ENCODE results near the gene UPK1B.
"Not testable (repeated sequence)": the region's sequence is repeated elsewhere in the genome, so short reads cannot be mapped to it uniquely, and the experiment has no call there.

UPK1B gene

GRCh38 chr3:119227070-119227850, 53.9 kb downstream of the UPK1B start:
- DNase-seq = no peak

- DNase-seq = no peak
These were observed 55.2 kb downstream of the UPK1B start for GRCh38 chr3:119228373-119229145.

GRCh38 chr3:119229190-119229589, 55.8 kb downstream of the UPK1B start:
- DNase-seq = no peak

GRCh38 chr3:119230071-119230470, 56.7 kb downstream of the UPK1B start:
- DNase-seq = no peak

- no peak for DNase-seq
These were observed 57.3 kb downstream of the UPK1B start for GRCh38 chr3:119230745-119231144.

- no peak for DNase-seq
These were observed 61.2 kb downstream of the UPK1B start for GRCh38 chr3:119234610-119235009.

GRCh38 chr3:119235151-119235550, 61.8 kb downstream of the UPK1B start:
- DNase-seq = no peak

- peak; percentile 13 for DNase-seq
These were observed 63.4 kb downstream of the UPK1B start for GRCh38 chr3:119236756-119237155.

GRCh38 chr3:119237299-119237698, 63.9 kb downstream of the UPK1B start:
- DNase-seq = no peak

GRCh38 chr3:119238363-119238762, 65.0 kb downstream of the UPK1B start:
- no peak for DNase-seq

- no peak for DNase-seq
These were observed 65.9 kb downstream of the UPK1B start for GRCh38 chr3:119239206-119239820.

- no peak for DNase-seq
These were observed 66.7 kb downstream of the UPK1B start for GRCh38 chr3:119240101-119240590.

- peak; percentile 73 for DNase-seq
These were observed 67.4 kb downstream of the UPK1B start, which contains the start of gene B4GALT4 for GRCh38 chr3:119240591-119241434. Gene B4GALT4 (minus strand): TSS chr3:119240878. CDS start chr3:119230099, 10,779 bp downstream.

GRCh38 chr3:119242387-119243057, 69.1 kb downstream of the UPK1B start:
- not testable (repeated sequence) for DNase-seq

GRCh38 chr3:119243058-119243529, 69.7 kb downstream of the UPK1B start:
- not testable (repeated sequence) for DNase-seq

- DNase-seq = no peak
These were observed 70.3 kb downstream of the UPK1B start for GRCh38 chr3:119243712-119244111.

- DNase-seq = no peak
These were observed 72.4 kb downstream of the UPK1B start for GRCh38 chr3:119245778-119246177.
